Suprapubic skin (tissue), 4 donors: ENCODE data around the gene RAPGEF6.

ENCODE experiments used
- CTCF ChIP-seq, 2 donors: fragments of 200-600 bp in 1 of 2; fragments of 450-650 bp in 1 of 2; sonication (generic) in 1 of 2; IDR thresholded peaks; one replicate each; pipeline ENCODE4 v1.5.1; 2016 to 2019; ENCODE audit warnings: antibody characterized with exemption in 2 of 2, mild to moderate bottlenecking in 1 of 2, moderate library complexity in 1 of 2
- EP300 ChIP-seq: sonication (generic); formaldehyde crosslinking; IDR thresholded peaks from one replicate; pipeline ENCODE4 v1.6.1; 2017; ENCODE audit warnings: antibody characterized with exemption
- POLR2A ChIP-seq, 2 donors: fragments of 450-650 bp; IDR thresholded peaks; one replicate each; pipeline ENCODE4 v1.6.1; 2017; ENCODE audit warnings: antibody characterized with exemption in 2 of 2, mild to moderate bottlenecking in 2 of 2, moderate library complexity in 2 of 2
- POLR2AphosphoS5 ChIP-seq, 3 donors: sonication (generic); formaldehyde crosslinking; IDR thresholded peaks; one replicate each; pipeline ENCODE4 v1.6.1; 2017; ENCODE audit warnings: antibody characterized with exemption in 3 of 3

GRCh38 chr5:131482617-131483016 lies 152.4 kb downstream of the RAPGEF6 start:
- no peak for TF ChIP-seq CTCF (IDR thresholded peaks at IDR 0.05)
- no peak for TF ChIP-seq POLR2AphosphoS5 (IDR thresholded peaks at IDR 0.05)
- TF ChIP-seq POLR2A (IDR thresholded peaks at IDR 0.05) = no peak
- no peak for TF ChIP-seq EP300
